AG04450 (cell line): ENCODE measurements around the gene HARS1. TPM values are rescaled to one million over a fixed set of nuclear protein-coding genes. Genes with fewer than 3 reads are reported as not detected.
"Not testable (repeated sequence)": the region's sequence is repeated elsewhere in the genome, so short reads cannot be mapped to it uniquely, and the experiment has no call there.

Experiments used
- CTCF ChIA-PET: fragments of 300-600, 350-600 bp; formaldehyde crosslinking; extraction: SDS; loops from one replicate; lab custom pipeline; 2022; ENCODE audit warnings: antibody characterized with exemption, inconsistent platforms; lab: Charles Lee
- POLR2A ChIA-PET: fragments of 350-600 bp; formaldehyde crosslinking; extraction: SDS; loops from one replicate; lab custom pipeline; 2021; ENCODE audit warnings: antibody characterized with exemption, inconsistent platforms; lab: Yijun Ruan, JAX
- DNase-seq: peaks from one replicate; pipeline ENCODE4 v3.0.0-alpha.2; 2011; ENCODE audit warnings: low read depth, low spot score
- H3K27ac ChIP-seq: one replicate; pipeline ENCODE4 v1.5.1; 2012; ENCODE audit warnings: low read depth, low read length, control low read depth
- H3K27me3 ChIP-seq: one replicate; pipeline ENCODE4 v1.6.0; 2012; ENCODE audit warnings: low read length; ENCODE audit not compliant: control insufficient read depth, insufficient read depth
- H3K4me3 ChIP-seq: 2 replicates; pipeline ENCODE4 v1.5.1; 2011; ENCODE audit warnings: mild to moderate bottlenecking, low read depth, low read length, control low read depth
- H3K9me3 ChIP-seq: 2 replicates; pipeline ENCODE4 v1.5.1; 2012; ENCODE audit warnings: low read length; ENCODE audit not compliant: control insufficient read depth, insufficient read depth
- CTCF ChIP-seq: IDR thresholded peaks from 2 replicates; pipeline ENCODE4 v1.5.1; 2011; ENCODE audit warnings: low read depth, low read length, control low read depth, inconsistent platforms
- polyA plus RNA-seq: library from polyadenylated mRNA; depleted of rRNA; stranded (reverse); fragments of >200 nt; gene quantifications from 2 replicates; pipeline ENCODE4 v1.2.3, GENCODE V29; 2011; rRNA removed
- small RNA-seq: library from RNA; depleted of rRNA; stranded (forward); fragments of <200 nt; gene quantifications from one replicate; pipeline ENCODE3, GENCODE V24; 2012; ENCODE audit warnings: low read depth; ENCODE audit not compliant: insufficient read length

Gene HARS1
- polyA plus RNA-seq, 1 experiment: 98.8 TPM

DNA sequence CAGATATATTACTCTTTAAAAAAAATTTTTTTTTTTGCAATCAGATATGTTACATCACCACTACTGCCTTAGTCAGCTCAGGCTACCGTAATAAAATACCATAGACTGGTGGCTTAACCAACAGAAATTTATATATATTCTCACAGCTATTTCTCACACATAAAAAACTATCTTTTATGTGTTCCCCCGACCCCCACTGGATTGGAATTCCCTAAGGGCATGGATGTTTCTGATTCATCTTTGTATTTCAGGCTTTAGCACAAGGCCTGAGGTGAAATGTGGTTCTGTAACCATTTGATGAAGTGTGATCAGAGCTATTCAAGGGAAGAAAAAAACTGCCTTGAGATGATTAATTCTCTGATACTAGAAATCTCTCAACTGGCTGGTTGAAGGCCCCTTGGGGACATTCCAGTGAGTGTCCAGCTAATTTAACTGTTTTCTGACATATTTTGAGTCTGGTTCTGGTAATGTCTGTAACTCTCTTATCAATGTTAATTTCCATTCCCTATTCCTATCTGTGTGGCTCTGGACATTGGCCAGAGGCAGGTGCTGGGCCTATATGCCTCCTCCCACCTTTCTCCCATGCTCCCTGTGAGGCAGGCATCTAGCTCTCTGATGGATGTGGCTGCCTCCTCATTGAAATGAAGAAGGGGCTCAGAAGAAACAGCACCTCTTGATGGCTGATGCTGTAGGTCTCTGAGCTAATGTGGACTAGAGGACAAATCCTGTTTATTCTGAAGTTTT is 60.7 kb downstream of the HARS1 start:
- no peak overlapping the region for H3K27ac ChIP-seq
- H3K9me3 ChIP-seq: peaks cover 10% of the 10 kb centered on the region
- no peak for TF ChIP-seq CTCF
- no peak for DNase-seq
- peaks cover 21% of the 10 kb centered on the region for H3K27me3 ChIP-seq
- ChIA-PET CTCF (interaction anchor here (0.9 kb wide), 1 partner anchor 23 kb away, joined by 3 read pairs; no protein-coding TSS in a partner anchor), POLR2A (no interaction called here)
- H3K4me3 ChIP-seq: no peak overlapping the region

GRCh38 chr5:140628711-140629110 is 62.5 kb downstream of the HARS1 start:
- H3K9me3 ChIP-seq: peaks cover 10% of the 10 kb centered on the region
- TF ChIP-seq CTCF: no peak
- no peak overlapping the region for H3K27ac ChIP-seq
- H3K27me3 ChIP-seq: peaks cover 21% of the 10 kb centered on the region
- ChIA-PET POLR2A (no interaction called here), CTCF (interaction anchor here (0.8 kb wide), 1 partner anchor 256 kb away, joined by 3 read pairs; no protein-coding TSS in a partner anchor)
- no peak overlapping the region for H3K4me3 ChIP-seq
- DNase-seq: no peak

- no peak for DNase-seq
- H3K27me3 ChIP-seq: peaks cover 18% of the 10 kb centered on the region
- ChIA-PET POLR2A (no interaction called here), CTCF (interaction anchor here (0.8 kb wide), 1 partner anchor 255 kb away, joined by 3 read pairs; no protein-coding TSS in a partner anchor)
- no peak overlapping the region for H3K27ac ChIP-seq
- no peak for TF ChIP-seq CTCF
- peaks cover 10% of the 10 kb centered on the region for H3K9me3 ChIP-seq
- no peak overlapping the region for H3K4me3 ChIP-seq
Observed at GRCh38 chr5:140627972-140628371, 63.2 kb downstream of the HARS1 start.

- peaks cover 11% of the 10 kb centered on the region for H3K27me3 ChIP-seq
- DNase-seq, POLR2A ChIA-PET, H3K4me3 ChIP-seq, H3K9me3 ChIP-seq, H3K27ac ChIP-seq: not testable (repeated sequence)
- CTCF ChIA-PET: interaction anchor here (0.6 kb wide), 1 partner anchor 225 kb away, joined by 3 read pairs; no protein-coding TSS in a partner anchor
Observed at GRCh38 chr5:140624886-140625285, 66.3 kb downstream of the HARS1 start.

Small RNA genes within 50 kb of the gene (small RNA-seq; reads per million reads assigned to genes)
- gene VTRNA1-1: 144 reads per million, percentile 90 among the genes with 10 or more reads in this experiment
- 106 reads per million, percentile 89 among the genes with 10 or more reads in this experiment for gene VTRNA1-2
- gene VTRNA1-3: 3.2 reads per million, percentile 25 among the genes with 10 or more reads in this experiment

Other genes starting within 250 kb of the HARS1 start
- gene EIF4EBP3, start 143.7 kb downstream of the HARS1 start, polyA plus RNA-seq: 1.7 and 2.8 TPM in 2 replicates
- gene SRA1, start 133.9 kb downstream of the HARS1 start, polyA plus RNA-seq: 52.3 and 52.8 TPM in 2 replicates
- gene APBB3, start 126.8 kb downstream of the HARS1 start, polyA plus RNA-seq: 13.6 and 14.9 TPM in 2 replicates
- 63.4 and 86.2 TPM in 2 replicates for gene SLC35A4, start 126.5 kb downstream of the HARS1 start, polyA plus RNA-seq
- gene CD14, start 58.2 kb downstream of the HARS1 start, polyA plus RNA-seq: 0.29 and 0.71 TPM in 2 replicates
- 5.0 and 5.7 TPM in 2 replicates for gene TMCO6, start 51.9 kb downstream of the HARS1 start, polyA plus RNA-seq
- gene NDUFA2, start 43.7 kb downstream of the HARS1 start, polyA plus RNA-seq: 64.0 and 85.6 TPM in 2 replicates
- 118 and 136 TPM in 2 replicates for gene IK, start 43.5 kb downstream of the HARS1 start, polyA plus RNA-seq
- 13.6 and 14.3 TPM in 2 replicates for gene WDR55, start 26.5 kb downstream of the HARS1 start, polyA plus RNA-seq
- 0.14 and 0.31 TPM in 2 replicates for gene DND1, start 17.8 kb downstream of the HARS1 start, polyA plus RNA-seq
- 39.9 and 48.6 TPM in 2 replicates for gene HARS2, start 85 bp upstream of the HARS1 start, polyA plus RNA-seq
- gene ZMAT2, start 9.1 kb upstream of the HARS1 start, polyA plus RNA-seq: 66.6 and 82.8 TPM in 2 replicates
- gene PCDHA1, start 94.8 kb upstream of the HARS1 start, polyA plus RNA-seq: 0.06 and 0.09 TPM in 2 replicates
- 0.05 and 0.07 TPM in 2 replicates for gene PCDHA2, start 103.5 kb upstream of the HARS1 start, polyA plus RNA-seq
- gene PCDHA3, start 109.7 kb upstream of the HARS1 start, polyA plus RNA-seq: 0.20 and 0.27 TPM in 2 replicates
- not detected in 2 replicates for gene PCDHA4, start 115.7 kb upstream of the HARS1 start, polyA plus RNA-seq
- gene PCDHA5, start 130.2 kb upstream of the HARS1 start, polyA plus RNA-seq: 0.02 TPM in 1 of 2 replicates, not detected in the other
- 0.02 and 0.09 TPM in 2 replicates for gene PCDHA6, start 136.6 kb upstream of the HARS1 start, polyA plus RNA-seq
- gene PCDHA7, start 142.9 kb upstream of the HARS1 start, polyA plus RNA-seq: 0.09 and 0.14 TPM in 2 replicates
- gene PCDHA8, start 149.8 kb upstream of the HARS1 start, polyA plus RNA-seq: 0.01 TPM in 1 of 2 replicates, not detected in the other
- 0.02 TPM in 1 of 2 replicates, not detected in the other for gene PCDHA9, start 157.0 kb upstream of the HARS1 start, polyA plus RNA-seq
- 0.01 and 0.02 TPM in 2 replicates for gene PCDHA10, start 164.5 kb upstream of the HARS1 start, polyA plus RNA-seq
- not detected in 2 replicates for gene PCDHA11, start 177.6 kb upstream of the HARS1 start, polyA plus RNA-seq
- not detected in 2 replicates for gene PCDHA12, start 183.9 kb upstream of the HARS1 start, polyA plus RNA-seq
- gene PCDHA13, start 190.8 kb upstream of the HARS1 start, polyA plus RNA-seq: not detected in 2 replicates
- 0.02 and 0.04 TPM in 2 replicates for gene PCDHAC1, start 234.9 kb upstream of the HARS1 start, polyA plus RNA-seq